A673 (cell line): Measurements from ENCODE around the gene CAPZA2.

Source experiments
- CTCF ChIP-seq: fragments of 300-800, 200-600 bp; sonication (generic); conservative IDR thresholded peaks from 2 replicates; pipeline ENCODE4 v1.5.1; 2017; ENCODE audit warnings: low read depth, mild to moderate bottlenecking, antibody characterized with exemption, low read length, moderate library complexity, mixed read lengths
- EZH2 ChIP-seq: fragments of 200-600 bp; sonication (generic); IDR thresholded peaks from 2 replicates; pipeline ENCODE4 v1.6.1; 2017; ENCODE audit warnings: borderline replicate concordance, low read depth, mild to moderate bottlenecking, mixed read lengths, antibody characterized with exemption, low read length; ENCODE audit not compliant: poor library complexity, severe bottlenecking

GRCh38 chr7:116820149-116820548 lies 42.2 kb upstream of the CAPZA2 start:
- no peak for TF ChIP-seq CTCF
- TF ChIP-seq EZH2 = no peak
